Measurements from ENCODE around the gene ZNF480.
"Not testable (repeated sequence)": the region's sequence is repeated elsewhere in the genome, so short reads cannot be mapped to it uniquely, and the experiment has no call there.

The ZNF480 gene

DNA sequence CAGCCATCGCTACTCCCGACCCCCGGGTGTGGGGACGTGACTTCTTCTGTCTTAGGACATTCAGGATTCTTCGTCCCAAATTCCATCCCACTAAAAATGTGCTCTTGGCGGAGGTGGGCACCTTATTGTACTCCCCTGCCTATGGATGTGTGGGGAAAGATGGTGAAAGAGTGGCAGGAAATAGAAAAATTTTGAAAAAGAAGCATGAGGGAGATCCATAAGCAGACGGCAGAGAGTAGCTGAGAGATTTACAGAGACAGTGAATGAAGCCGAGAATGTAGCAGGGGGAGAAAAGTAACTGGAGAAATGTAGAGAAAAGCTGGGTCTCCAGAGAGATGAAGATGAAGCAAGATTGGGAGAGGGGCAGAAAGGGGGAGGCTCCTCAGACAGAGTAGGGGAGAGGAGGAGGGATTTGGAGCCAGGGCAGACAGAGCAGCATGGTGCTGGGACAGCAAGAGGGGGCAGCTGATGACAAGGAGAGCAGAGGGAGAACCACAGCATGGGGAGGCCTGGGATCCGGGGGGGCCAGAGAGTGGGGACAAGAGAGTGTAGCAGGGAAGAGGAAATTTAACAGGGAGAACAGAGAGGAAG lies 39.9 kb downstream of the ZNF480 start:
- DNase-seq (ENCODE audit: low read depth, low spot score), result no peak

- DNase-seq (ENCODE audit: low read depth, low spot score), result not testable (repeated sequence)
Observed at GRCh38 chr19:52339022-52339421, 42.1 kb downstream of the ZNF480 start.

GRCh38 chr19:52343548-52343947 lies 46.6 kb downstream of the ZNF480 start:
- DNase-seq (ENCODE audit: low read depth, low spot score), result no peak

GRCh38 chr19:52345162-52345561 lies 48.2 kb downstream of the ZNF480 start:
- no peak for DNase-seq (ENCODE audit: low read depth, low spot score)

DNA sequence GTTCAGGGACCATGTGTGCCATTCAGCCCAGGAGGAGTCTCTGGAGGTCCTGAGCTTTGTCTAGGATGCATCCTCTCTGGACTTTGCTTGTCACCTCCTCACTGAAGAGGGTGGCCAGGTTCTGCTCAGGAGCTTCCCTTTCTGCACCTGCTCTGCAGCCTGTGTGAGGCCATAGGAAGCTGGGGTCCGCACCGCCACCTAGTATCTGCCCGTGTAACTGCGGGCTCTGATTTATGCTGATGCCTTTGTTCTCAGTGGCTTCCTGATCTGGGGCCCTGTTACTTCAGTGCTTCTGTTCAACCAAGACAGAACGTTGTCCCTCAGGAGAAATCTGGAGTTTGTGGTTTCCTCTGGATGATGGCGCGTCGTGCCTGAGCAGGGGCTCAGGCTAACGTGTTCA lies 54.5 kb downstream of the ZNF480 start:
- no peak for DNase-seq (ENCODE audit: low read depth, low spot score)

GRCh38 chr19:52366414-52366824 lies 69.5 kb downstream of the ZNF480 start:
- DNase-seq (ENCODE audit: low read depth, low spot score), result no peak

DNA sequence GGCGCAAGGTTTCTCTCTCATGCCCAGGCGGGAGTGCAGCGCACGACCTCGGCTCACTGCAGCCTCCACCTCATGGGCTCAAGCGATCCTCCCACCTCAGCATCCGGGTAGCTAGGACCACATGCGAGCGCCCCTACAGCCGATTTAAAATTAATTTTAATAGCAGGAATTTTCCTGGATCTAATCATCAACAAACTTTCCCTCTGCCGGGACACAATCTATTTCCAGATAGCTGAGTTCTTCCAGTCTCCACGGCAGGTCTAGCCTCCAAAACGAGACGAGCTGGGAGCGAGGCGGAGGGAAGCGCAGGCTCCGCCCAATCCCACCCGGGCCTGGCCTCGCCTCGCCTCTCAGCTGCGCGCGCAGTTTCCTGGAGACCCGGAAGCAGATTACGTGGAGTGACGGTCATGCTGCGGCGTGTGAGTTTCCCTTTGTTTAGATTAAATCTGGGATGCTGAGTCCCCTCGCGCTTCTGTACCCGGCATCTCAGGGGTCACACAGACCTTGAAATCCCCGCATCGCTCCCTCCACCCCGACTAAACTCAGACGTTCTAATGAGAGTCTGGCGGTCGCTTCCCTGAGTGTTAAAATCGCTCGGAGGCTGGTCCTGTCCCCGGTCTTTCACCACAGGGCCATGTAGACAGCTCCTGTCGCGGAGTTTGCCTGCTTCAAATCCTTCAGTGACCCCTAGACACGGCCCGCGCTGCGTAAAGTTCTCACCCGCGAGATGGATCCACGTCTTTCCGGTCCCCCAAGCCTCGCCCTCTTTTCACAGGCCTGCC lies 72.8 kb downstream of the ZNF480 start, which contains the start of gene ZNF880:
ZNF880 (plus strand) TSS at position 365 of the 782 bp plus-strand sequence; CDS start at position 408, 43 bp downstream.
- DNase-seq (ENCODE audit: low read depth, low spot score), result peak; percentile 84

- DNase-seq (ENCODE audit: low read depth, low spot score), result no peak
Observed at GRCh38 chr19:52370341-52370710, 73.4 kb downstream of the ZNF480 start.

All from activated naive CD8-positive, alpha-beta T cell treated with anti-CD3 and anti-CD28 coated beads, Interleukin-2, amount 50 U/mL, for 16 hours (primary cell).